Astrocyte (in vitro differentiated cells and primary cell): ENCODE measurements around the gene TAF15.

Source experiments
- EZH2 ChIP-seq: IDR thresholded peaks from 2 replicates; pipeline ENCODE4 v1.6.1; 2012; ENCODE audit warnings: mild to moderate bottlenecking, low read length, inconsistent platforms; ENCODE audit not compliant: insufficient read depth
- TF ChIP-seq, protein P1 (sequence below): IDR thresholded peaks from 2 replicates; pipeline ENCODE4 v1.5.1; 2011; ENCODE audit warnings: low read depth, mild to moderate bottlenecking, inconsistent platforms, low read length, moderate library complexity; ENCODE audit not compliant: insufficient read depth

DNA sequence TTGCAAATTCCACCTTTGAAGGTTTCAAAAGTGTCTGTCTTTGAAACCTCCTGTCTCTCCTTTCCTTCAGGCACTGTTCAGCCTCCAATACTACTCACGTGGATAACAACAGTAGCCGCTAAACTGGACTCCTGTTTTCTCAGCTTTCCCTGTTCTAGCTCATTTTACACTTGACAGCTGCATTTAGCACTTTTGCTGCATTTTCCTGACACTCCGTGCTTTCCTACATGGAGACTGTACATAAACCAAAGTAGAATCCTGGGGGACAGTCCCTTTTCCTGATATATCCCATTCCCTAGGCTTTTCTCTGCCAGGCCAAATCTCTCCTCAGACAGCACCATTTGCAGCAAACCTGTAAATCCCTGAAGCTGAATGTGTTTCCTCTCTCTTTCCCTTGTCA, 67.2 kb downstream of the TAF15 start:
- TF ChIP-seq, protein P1, sequence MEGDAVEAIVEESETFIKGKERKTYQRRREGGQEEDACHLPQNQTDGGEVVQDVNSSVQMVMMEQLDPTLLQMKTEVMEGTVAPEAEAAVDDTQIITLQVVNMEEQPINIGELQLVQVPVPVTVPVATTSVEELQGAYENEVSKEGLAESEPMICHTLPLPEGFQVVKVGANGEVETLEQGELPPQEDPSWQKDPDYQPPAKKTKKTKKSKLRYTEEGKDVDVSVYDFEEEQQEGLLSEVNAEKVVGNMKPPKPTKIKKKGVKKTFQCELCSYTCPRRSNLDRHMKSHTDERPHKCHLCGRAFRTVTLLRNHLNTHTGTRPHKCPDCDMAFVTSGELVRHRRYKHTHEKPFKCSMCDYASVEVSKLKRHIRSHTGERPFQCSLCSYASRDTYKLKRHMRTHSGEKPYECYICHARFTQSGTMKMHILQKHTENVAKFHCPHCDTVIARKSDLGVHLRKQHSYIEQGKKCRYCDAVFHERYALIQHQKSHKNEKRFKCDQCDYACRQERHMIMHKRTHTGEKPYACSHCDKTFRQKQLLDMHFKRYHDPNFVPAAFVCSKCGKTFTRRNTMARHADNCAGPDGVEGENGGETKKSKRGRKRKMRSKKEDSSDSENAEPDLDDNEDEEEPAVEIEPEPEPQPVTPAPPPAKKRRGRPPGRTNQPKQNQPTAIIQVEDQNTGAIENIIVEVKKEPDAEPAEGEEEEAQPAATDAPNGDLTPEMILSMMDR, result no peak
- TF ChIP-seq EZH2, result no peak
